H1 (cell line): ENCODE measurements around the gene C2CD4D. TPM values are rescaled to one million over a fixed set of nuclear protein-coding genes. Genes with fewer than 3 reads are reported as not detected.
A peak's percentile ranks its signal among the peaks of the same experiment; 100 is the strongest.

Experiments
- CTCF ChIA-PET: fragments of 300-600 bp; sonication (Branson Sonifier 250); formaldehyde crosslinking; loops from one replicate; lab custom pipeline; 2021; ENCODE audit not compliant: partially characterized antibody; lab: Charles Lee
- POLR2A ChIA-PET: fragments of 300-600 bp; sonication (Branson Sonifier 250); formaldehyde crosslinking; loops from one replicate; lab custom pipeline; 2021; ENCODE audit warnings: inconsistent platforms; ENCODE audit not compliant: partially characterized antibody; lab: Charles Lee
- DNase-seq, 2 experiments: peaks; one replicate each; pipeline versions ENCODE4 v3.0.0 to v3.0.0-alpha.2; 2010 to 2022; ENCODE audit warnings: low spot score in 2 of 2, low read depth in 1 of 2, mixed read lengths in 1 of 2
- FAIRE-seq: peaks from 2 replicates; lab custom pipeline; 2011; peaks lifted over from hg19 to GRCh38; lab: Jason Lieb, UNC
- H2AFZ ChIP-seq: 2 replicates; pipeline ENCODE4 v1.8.1; 2012; ENCODE audit warnings: low read length, inconsistent platforms
- H2AK5ac ChIP-seq: 2 replicates; pipeline ENCODE4 v1.6.1; 2013; ENCODE audit warnings: low read depth, low read length
- H2BK120ac ChIP-seq: replicated peaks from 2 replicates; pipeline ENCODE3; 2013; ENCODE audit warnings: low read depth, low read length, inconsistent platforms
- H2BK12ac ChIP-seq: 2 replicates; pipeline ENCODE4 v1.6.1; 2013; ENCODE audit warnings: low read depth, low read length
- H2BK15ac ChIP-seq: 2 replicates; pipeline ENCODE4 v1.6.1; 2013; ENCODE audit warnings: low read length
- H2BK20ac ChIP-seq: 2 replicates; pipeline ENCODE4 v1.6.1; 2013; ENCODE audit warnings: low read length
- H2BK5ac ChIP-seq: 2 replicates; pipeline ENCODE4 v1.6.1; 2013; ENCODE audit warnings: low read depth, low read length
- H3K14ac ChIP-seq: 2 replicates; pipeline ENCODE4 v1.6.1; 2013; ENCODE audit warnings: inconsistent platforms; ENCODE audit not compliant: insufficient read length
- H3K18ac ChIP-seq: 2 replicates; pipeline ENCODE4 v1.6.1; 2013; ENCODE audit warnings: low read length; ENCODE audit errors: extremely low read depth
- H3K23ac ChIP-seq: 2 replicates; pipeline ENCODE4 v1.6.1; 2013; ENCODE audit warnings: inconsistent platforms; ENCODE audit not compliant: insufficient read length
- H3K23me2 ChIP-seq: 2 replicates; pipeline ENCODE4 v1.6.1; 2013; ENCODE audit warnings: low read depth, low read length
- H3K27ac ChIP-seq: 2 replicates; pipeline ENCODE4 v1.6.1; 2011; ENCODE audit warnings: low read depth, low read length, inconsistent platforms
- H3K27me3 ChIP-seq, 4 experiments: replicated peaks in 1 of 4; 1 replicate in 1 of 4; 2 replicates in 3 of 4; pipeline versions ENCODE4 v1.6.1 to v1.8.1; 2011 to 2013; ENCODE audit warnings: low read length in 3 of 4, mild to moderate bottlenecking in 3 of 4, inconsistent platforms in 2 of 4, mixed read lengths in 2 of 4, moderate library complexity in 1 of 4; ENCODE audit not compliant: control insufficient read depth in 3 of 4, insufficient read depth in 3 of 4; ENCODE audit errors: extremely low read depth in 1 of 4
- H3K36me3 ChIP-seq, 4 experiments: 2 replicates each; pipeline versions ENCODE4 v1.6.1 to v1.8.1; 2011 to 2013; ENCODE audit warnings: mild to moderate bottlenecking in 4 of 4, low read length in 3 of 4, moderate library complexity in 2 of 4, control low read depth in 1 of 4, inconsistent platforms in 1 of 4; ENCODE audit not compliant: insufficient read depth in 4 of 4, control insufficient read depth in 2 of 4
- H3K4ac ChIP-seq: replicated peaks from 2 replicates; pipeline ENCODE3; 2013; ENCODE audit warnings: low read length, low read depth, mixed read lengths, inconsistent platforms; ENCODE audit not compliant: insufficient read length
- H3K4me1 ChIP-seq, 4 experiments: replicated peaks in 1 of 4; 1 replicate in 1 of 4; 2 replicates in 3 of 4; pipeline versions ENCODE4 v1.6.1 to v1.8.1; 2011 to 2013; ENCODE audit warnings: low read length in 3 of 4, inconsistent platforms in 2 of 4, mixed read lengths in 1 of 4; ENCODE audit not compliant: insufficient read depth in 4 of 4, control insufficient read depth in 3 of 4
- H3K4me2 ChIP-seq, 2 experiments: 2 replicates each; pipeline versions ENCODE4 v1.6.1 to v1.8.1; 2011 to 2013; ENCODE audit warnings: low read depth in 2 of 2, low read length in 2 of 2, control low read depth in 1 of 2, inconsistent platforms in 1 of 2, mild to moderate bottlenecking in 1 of 2; ENCODE audit not compliant: insufficient read depth in 1 of 2
- H3K4me3 ChIP-seq, 4 experiments: fragments of 200-600, 300-600 bp in 1 of 4; sonication (generic), shearing (Covaris generic), sonication (Bioruptor Twin) in 1 of 4; 2 replicates each; pipeline versions ENCODE4 v1.5.1 to v1.8.1; 2011 to 2016; ENCODE audit warnings: low read length in 4 of 4, low read depth in 3 of 4, control low read depth in 2 of 4, inconsistent platforms in 2 of 4, mild to moderate bottlenecking in 2 of 4, mixed read lengths in 1 of 4, moderate library complexity in 1 of 4; ENCODE audit not compliant: insufficient read depth in 2 of 4; ENCODE audit errors: extremely low read depth in 1 of 4
- H3K56ac ChIP-seq: replicated peaks from 2 replicates; pipeline ENCODE3; 2013; ENCODE audit warnings: low read depth, mild to moderate bottlenecking, mixed read lengths, low read length, inconsistent platforms; ENCODE audit not compliant: insufficient read length
- H3K79me1 ChIP-seq: 2 replicates; pipeline ENCODE4 v1.6.1; 2013; ENCODE audit warnings: low read depth, low read length, control low read depth
- H3K79me2 ChIP-seq, 2 experiments: 2 replicates each; pipeline versions ENCODE4 v1.6.1 to v1.8.1; 2012 to 2013; ENCODE audit warnings: low read length in 2 of 2, mild to moderate bottlenecking in 2 of 2, inconsistent platforms in 1 of 2; ENCODE audit not compliant: insufficient read depth in 2 of 2, control insufficient read depth in 1 of 2
- H3K9ac ChIP-seq, 4 experiments: replicated peaks in 1 of 4; 1 replicate in 1 of 4; 2 replicates in 3 of 4; pipeline versions ENCODE4 v1.6.1 to v1.8.1; 2011 to 2013; ENCODE audit warnings: low read depth in 3 of 4, low read length in 3 of 4, control low read depth in 2 of 4, mild to moderate bottlenecking in 2 of 4, moderate library complexity in 2 of 4, inconsistent platforms in 1 of 4; ENCODE audit errors: extremely low read depth in 1 of 4
- H3K9me3 ChIP-seq, 2 experiments: 2 replicates each; pipeline versions ENCODE4 v1.6.1 to v1.8.1; 2012 to 2013; ENCODE audit warnings: mild to moderate bottlenecking in 2 of 2, moderate library complexity in 2 of 2, control low read depth in 1 of 2, inconsistent platforms in 1 of 2, low read depth in 1 of 2, low read length in 1 of 2, mixed read lengths in 1 of 2; ENCODE audit not compliant: insufficient read depth in 2 of 2
- H4K20me1 ChIP-seq, 2 experiments: replicated peaks in 1 of 2; 2 replicates each; pipeline versions ENCODE3 to v1.8.1; 2011 to 2013; ENCODE audit warnings: inconsistent platforms in 2 of 2, low read length in 2 of 2, mild to moderate bottlenecking in 1 of 2; ENCODE audit not compliant: insufficient read depth in 2 of 2, control insufficient read depth in 1 of 2
- H4K5ac ChIP-seq: 2 replicates; pipeline ENCODE4 v1.6.1; 2013; ENCODE audit warnings: low read length, low read depth, mixed read lengths, inconsistent platforms; ENCODE audit not compliant: insufficient read length
- H4K8ac ChIP-seq: 2 replicates; pipeline ENCODE4 v1.8.0; 2013; ENCODE audit warnings: mild to moderate bottlenecking, moderate library complexity, low read length, inconsistent platforms; ENCODE audit not compliant: insufficient read depth; ENCODE audit errors: extremely low read depth
- H4K91ac ChIP-seq: replicated peaks from 2 replicates; pipeline ENCODE3; 2013; ENCODE audit warnings: low read length, mixed read lengths, inconsistent platforms; ENCODE audit not compliant: insufficient read length
- ATF2 ChIP-seq: IDR thresholded peaks from 2 replicates; pipeline ENCODE4 v1.6.1; 2012; ENCODE audit warnings: low read length, inconsistent platforms
- TCF12 ChIP-seq: IDR thresholded peaks from 2 replicates; pipeline ENCODE4 v1.6.1; 2011; ENCODE audit warnings: low read depth, mild to moderate bottlenecking, low read length
- WGBS, 2 experiments: shearing (Covaris generic) in 1 of 2; methylation state at CpG; one replicate each; pipeline versions ENCODE4 v1.1.6 to v1.1.7; 2013 to 2015; ENCODE audit warnings: low lambda C conversion rate in 2 of 2, mixed read lengths in 2 of 2, inconsistent platforms in 1 of 2, low coverage in 1 of 2, missing lambda C conversion rate in 1 of 2; ENCODE audit not compliant: insufficient replicate concordance in 2 of 2, insufficient coverage in 1 of 2, insufficient read length in 1 of 2; ENCODE audit errors: extremely low coverage in 1 of 2, missing lambda C conversion rate in 1 of 2; 5-methylcytosine and 5-hydroxymethylcytosine counted together
- polyA plus RNA-seq, 7 experiments: library from polyadenylated mRNA; depleted of rRNA in 3 of 7; stranded (reverse) in 5 of 7; unstranded in 2 of 7; fragments of >200 nt in 5 of 7; fragments of 200-250 nt in 2 of 7; gene quantifications; 1 replicate in 5 of 7; 2 replicates in 1 of 7; 4 replicates in 1 of 7; pipeline versions ENCODE4 v1.2.1 to v1.2.3, GENCODE V29; 2011 to 2013; ENCODE audit warnings: missing spikeins in 2 of 7, mixed read lengths in 2 of 7
- total RNA-seq: library from RNA; stranded (reverse); fragmentation: NEBNext Ultra II Directional; extraction: Animal tissue kit (Norgen Biotek cat#: 25700); gene quantifications from 2 replicates; pipeline ENCODE4 v1.2.1, GENCODE V29; 2021

C2CD4D gene
- total and polyA plus RNA-seq, 2 of the 8 experiments (the other 6 are each of a cell fraction or from before 2014, with no cell fraction given): 0.41 to 0.71 TPM

GRCh38 chr1:151801310-151801820 lies 38.3 kb downstream of the C2CD4D start:
- no peaks in the 10 kb centered on the region for H3K79me1 ChIP-seq
- H4K91ac ChIP-seq: no peak overlapping the region
- WGBS, 2 experiments: 97% methylated on average over 12 of the region's 12 CpGs; no CpG with 5 or more reads in 1 of the 2 experiments
- H3K4me2 ChIP-seq: no peak overlapping the region
- CTCF ChIA-PET: interaction anchor here (1.6 to 2.4 kb wide), 4 partner anchors 10 to 33 kb away, joined by 5 to 9 read pairs (median 8); partner anchors contain the start of gene TDRKH
- no peak overlapping the region for H3K18ac ChIP-seq
- H3K4me3 ChIP-seq: no peak overlapping the region
- no peak for FAIRE-seq
- 0 out of 2 replicates have a peak overlapping the region, but pooled peaks have one; percentile 8 for H4K8ac ChIP-seq
- H2AK5ac ChIP-seq: no peak overlapping the region
- peaks cover 0 to 3% (median 1%) of the 10 kb centered on the region in 4 experiments; a peak in 1 of 7 replicates for H3K27me3 ChIP-seq
- H3K27ac ChIP-seq: no peak overlapping the region
- no peak overlapping the region for H3K9ac ChIP-seq
- POLR2A ChIA-PET: interaction anchor here (1.4 to 3.2 kb wide), 2 partner anchors 10 to 38 kb away, joined by 3 to 9 read pairs; partner anchors contain the start of gene MRPL9
- no peaks in the 10 kb centered on the region for H3K79me2 ChIP-seq
- H3K23ac ChIP-seq: no peak overlapping the region
- no peak overlapping the region for H2BK20ac ChIP-seq
- no peak for DNase-seq
- H2BK120ac ChIP-seq: no peak overlapping the region
- H2AFZ ChIP-seq: no peak overlapping the region
- H3K56ac ChIP-seq: no peak overlapping the region
- no peak overlapping the region for H2BK15ac ChIP-seq
- H3K4ac ChIP-seq: no peak overlapping the region
- no peak overlapping the region for H2BK5ac ChIP-seq
- no peaks in the 10 kb centered on the region for H3K9me3 ChIP-seq
- H3K23me2 ChIP-seq: no peaks in the 10 kb centered on the region
- no peak overlapping the region for H4K5ac ChIP-seq
- H3K14ac ChIP-seq: no peak overlapping the region
- no peaks in the 10 kb centered on the region; a peak in 1 of 7 replicates for H3K4me1 ChIP-seq
- H2BK12ac ChIP-seq: no peak overlapping the region
- H3K36me3 ChIP-seq: no peaks in the 10 kb centered on the region
- H4K20me1 ChIP-seq: no peaks in the 10 kb centered on the region
- TF ChIP-seq ATF2: no peak
- no peak for TF ChIP-seq TCF12
